ENCODE measurements around the gene ACLY. TPM values are rescaled to one million over a fixed set of nuclear protein-coding genes. Genes with fewer than 3 reads are reported as not detected.

The ACLY gene
- total and polyA plus RNA-seq, 2 of the 13 experiments (the other 11 are each of a cell fraction or from before 2014, with no cell fraction given), result 111 to 218 TPM

GRCh38 chr17:41918314-41919164 lies at the start of gene ACLY (continued):
- TF ChIP-seq SP5 (CRISPR knock-in tag; IDR thresholded peaks at IDR 0.05; ENCODE audit: borderline replicate concordance, low read depth) (peak; percentile 58; the same call in 1 of the 2 replicates), GLMP (CRISPR knock-in tag; IDR thresholded peaks at IDR 0.05; ENCODE audit: borderline replicate concordance) (no peak), TRAFD1 (CRISPR knock-in tag; IDR thresholded peaks at IDR 0.05; ENCODE audit: borderline replicate concordance) (0 out of 2 replicates have a peak, but pooled peaks have one; percentile 58), ZNF776 (CRISPR knock-in tag; IDR thresholded peaks at IDR 0.05) (peak; percentile 23; the same call in 1 of the 2 replicates), POLR2AphosphoS5 (IDR thresholded peaks at IDR 0.05; ENCODE audit: low read depth, low read length) (peak; percentile 89), HNRNPLL (IDR thresholded peaks at IDR 0.05; ENCODE audit: low read depth, low read length, poor library complexity, severe bottlenecking) (peak; percentile 74), ZNF670 (CRISPR knock-in tag; IDR thresholded peaks at IDR 0.05; ENCODE audit: borderline replicate concordance) (peak; percentile 33; the same call in 1 of the 2 replicates), ZNF747 (CRISPR knock-in tag; IDR thresholded peaks at IDR 0.05; ENCODE audit: borderline replicate concordance) (peak; percentile 49), ZNF333 (CRISPR knock-in tag; IDR thresholded peaks at IDR 0.05; ENCODE audit: borderline replicate concordance) (peak; percentile 19; the same call in 1 of the 2 replicates), ZBTB1 (CRISPR knock-in tag; IDR thresholded peaks at IDR 0.05; ENCODE audit: borderline replicate concordance) (0 out of 2 replicates have a peak, but pooled peaks have one; percentile 34), ZNF615 (CRISPR knock-in tag; IDR thresholded peaks at IDR 0.05; ENCODE audit: borderline replicate concordance) (0 out of 2 replicates have a peak, but pooled peaks have one; percentile 24), ZBTB46 (CRISPR knock-in tag; IDR thresholded peaks at IDR 0.05; ENCODE audit: borderline replicate concordance) (no peak), KAT7 (CRISPR knock-in tag; IDR thresholded peaks at IDR 0.05; ENCODE audit: borderline replicate concordance) (peak; percentile 32; the same call in 1 of the 2 replicates), ZNF350 (CRISPR knock-in tag; IDR thresholded peaks at IDR 0.05; ENCODE audit: borderline replicate concordance, low read depth) (peak; percentile 22), ATF7-NPFF (CRISPR knock-in tag; IDR thresholded peaks at IDR 0.05; ENCODE audit: low read depth) (peak; percentile 21), ZNF800 (CRISPR knock-in tag; IDR thresholded peaks at IDR 0.05) (0 out of 2 replicates have a peak, but pooled peaks have one; percentile 2), PHF20 (CRISPR knock-in tag; IDR thresholded peaks at IDR 0.05) (no peak; the same call in 1 of the 2 replicates), ZNF124 (CRISPR knock-in tag; IDR thresholded peaks at IDR 0.05) (0 out of 2 replicates have a peak, but pooled peaks have one; percentile 2)

All from HepG2 (cell line).